22Rv1 (cell line): ENCODE results near the gene ATF4.

ENCODE experiments used
- CTCF ChIP-seq: fragments of 450-650 bp; IDR thresholded peaks from 2 replicates; pipeline ENCODE4 v1.5.1; 2017; ENCODE audit warnings: mild to moderate bottlenecking
- ZFX ChIP-seq: fragments of 450-650 bp; IDR thresholded peaks from 2 replicates; pipeline ENCODE4 v1.6.1; 2017; ENCODE audit warnings: antibody characterized with exemption, borderline replicate concordance

- TF ChIP-seq CTCF (no peak), ZFX (no peak)
Observed at GRCh38 chr22:39493759-39494158, 26.6 kb upstream of the ATF4 start.
